Nephron (organoid): ENCODE data around the gene NME3.

Experiments used
- H3K27ac Mint-ChIP-seq, 3 experiments: 2 replicates each; pipeline ENCODE4 v1.8.0; 2020; ENCODE audit warnings: mixed read lengths in 3 of 3, mild to moderate bottlenecking in 2 of 3, moderate library complexity in 1 of 3
- H3K27me3 Mint-ChIP-seq: 2 replicates; pipeline ENCODE4 v1.8.0; 2021; ENCODE audit warnings: low read depth, mild to moderate bottlenecking, moderate library complexity, mixed read lengths
- H3K36me3 Mint-ChIP-seq: 2 replicates; pipeline ENCODE4 v1.8.0; 2020; ENCODE audit warnings: low read depth, mixed read lengths
- H3K4me1 Mint-ChIP-seq: 2 replicates; pipeline ENCODE4 v1.8.0; 2020; ENCODE audit warnings: mixed read lengths
- H3K4me3 Mint-ChIP-seq, 3 experiments: 2 replicates each; pipeline ENCODE4 v1.8.0; 2020; ENCODE audit warnings: mild to moderate bottlenecking in 3 of 3, mixed read lengths in 3 of 3, moderate library complexity in 2 of 3
- H3K9me3 Mint-ChIP-seq: 2 replicates; pipeline ENCODE4 v1.8.0; 2020; ENCODE audit warnings: mixed read lengths
- TF ChIP-seq, protein P1 (sequence below), 3 experiments: fragments of 200-600 bp; sonication (generic); IDR thresholded peaks; one replicate each; pipeline ENCODE4 v1.5.0; 2021; ENCODE audit warnings: antibody characterized with exemption in 3 of 3; ENCODE audit not compliant: unreplicated experiment in 3 of 3

NME3 gene

DNA sequence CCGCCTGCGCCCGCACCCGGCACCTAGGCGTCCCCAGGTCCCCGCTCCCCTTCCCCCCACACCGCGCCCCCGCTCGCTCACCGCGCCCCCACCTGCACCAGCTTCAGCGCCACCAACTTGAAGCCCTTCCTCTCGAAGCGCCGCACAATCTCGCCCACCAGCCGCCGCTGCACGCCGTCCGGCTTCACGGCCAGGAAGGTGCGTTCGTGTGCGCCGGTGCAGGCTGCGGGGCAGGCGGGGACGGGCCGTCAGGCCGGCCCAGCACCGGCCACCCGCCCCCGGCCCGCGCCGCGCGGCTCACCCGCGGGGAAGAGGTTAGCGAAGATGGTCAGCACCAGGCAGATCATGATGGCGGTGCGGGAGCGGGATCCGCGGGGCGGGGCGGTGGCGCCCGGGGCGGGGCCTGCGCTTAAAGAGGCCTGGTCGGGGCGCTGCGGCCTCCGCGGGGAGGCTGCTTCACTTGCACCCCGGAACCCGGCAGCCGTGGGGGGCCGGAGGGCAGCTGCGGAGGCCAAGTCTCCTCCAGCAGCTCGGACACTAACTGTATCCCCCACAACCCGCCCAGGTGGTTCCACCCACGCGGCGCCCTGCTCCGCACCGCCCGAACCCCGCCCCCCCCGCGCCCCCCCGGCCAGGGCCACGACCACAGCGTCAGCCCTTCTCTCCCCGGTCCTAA, at the start of gene NME3:
NME3 (minus strand) TSS at position 356 of the 676 bp plus-strand sequence; CDS start at position 347, 9 bp downstream.
- Mint-ChIP-seq H3K36me3 (peaks cover 3% of the 10 kb centered on the region), H3K27me3 (no peaks in the 10 kb centered on the region), H3K4me3 (peak within 1 kb of the TSS; percentile 96 to 97 (median 97)), H3K27ac (peak within 1 kb of the TSS; percentile 67 to 86 (median 78)), H3K4me1 (peaks cover 8% of the 10 kb centered on the region), H3K9me3 (no peaks in the 10 kb centered on the region)
- TF ChIP-seq, protein P1, sequence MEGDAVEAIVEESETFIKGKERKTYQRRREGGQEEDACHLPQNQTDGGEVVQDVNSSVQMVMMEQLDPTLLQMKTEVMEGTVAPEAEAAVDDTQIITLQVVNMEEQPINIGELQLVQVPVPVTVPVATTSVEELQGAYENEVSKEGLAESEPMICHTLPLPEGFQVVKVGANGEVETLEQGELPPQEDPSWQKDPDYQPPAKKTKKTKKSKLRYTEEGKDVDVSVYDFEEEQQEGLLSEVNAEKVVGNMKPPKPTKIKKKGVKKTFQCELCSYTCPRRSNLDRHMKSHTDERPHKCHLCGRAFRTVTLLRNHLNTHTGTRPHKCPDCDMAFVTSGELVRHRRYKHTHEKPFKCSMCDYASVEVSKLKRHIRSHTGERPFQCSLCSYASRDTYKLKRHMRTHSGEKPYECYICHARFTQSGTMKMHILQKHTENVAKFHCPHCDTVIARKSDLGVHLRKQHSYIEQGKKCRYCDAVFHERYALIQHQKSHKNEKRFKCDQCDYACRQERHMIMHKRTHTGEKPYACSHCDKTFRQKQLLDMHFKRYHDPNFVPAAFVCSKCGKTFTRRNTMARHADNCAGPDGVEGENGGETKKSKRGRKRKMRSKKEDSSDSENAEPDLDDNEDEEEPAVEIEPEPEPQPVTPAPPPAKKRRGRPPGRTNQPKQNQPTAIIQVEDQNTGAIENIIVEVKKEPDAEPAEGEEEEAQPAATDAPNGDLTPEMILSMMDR (IDR thresholded peaks at IDR 0.05; ENCODE audit: unreplicated experiment in 3 of 3) = no peak

DNA sequence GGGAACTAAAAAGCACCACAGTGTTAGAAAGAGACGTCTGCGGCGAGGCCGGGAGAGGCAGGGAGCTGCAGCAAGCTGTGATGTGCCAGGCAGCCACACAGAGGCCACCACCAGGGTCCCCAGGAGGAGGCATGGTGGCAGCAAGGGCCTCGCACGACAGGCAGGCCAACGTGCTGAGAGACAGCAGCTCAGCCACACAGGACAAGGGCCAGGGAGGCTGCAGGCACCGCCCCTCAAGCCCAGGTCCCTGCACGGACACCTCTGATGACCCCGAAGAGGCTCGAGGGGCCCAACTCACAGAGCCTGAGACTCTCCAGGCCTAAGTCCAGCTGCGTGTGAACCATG, 49.6 kb upstream of the NME3 start:
- TF ChIP-seq, protein P1 (IDR thresholded peaks at IDR 0.05; ENCODE audit: unreplicated experiment in 3 of 3) = no peak
- H3K27ac Mint-ChIP-seq = no peak overlapping the region
- H3K9me3 Mint-ChIP-seq = no peaks in the 10 kb centered on the region
- no peak overlapping the region for H3K4me3 Mint-ChIP-seq
- H3K27me3 Mint-ChIP-seq = no peaks in the 10 kb centered on the region
- no peaks in the 10 kb centered on the region for H3K36me3 Mint-ChIP-seq
- peaks cover 5% of the 10 kb centered on the region for H3K4me1 Mint-ChIP-seq

DNA sequence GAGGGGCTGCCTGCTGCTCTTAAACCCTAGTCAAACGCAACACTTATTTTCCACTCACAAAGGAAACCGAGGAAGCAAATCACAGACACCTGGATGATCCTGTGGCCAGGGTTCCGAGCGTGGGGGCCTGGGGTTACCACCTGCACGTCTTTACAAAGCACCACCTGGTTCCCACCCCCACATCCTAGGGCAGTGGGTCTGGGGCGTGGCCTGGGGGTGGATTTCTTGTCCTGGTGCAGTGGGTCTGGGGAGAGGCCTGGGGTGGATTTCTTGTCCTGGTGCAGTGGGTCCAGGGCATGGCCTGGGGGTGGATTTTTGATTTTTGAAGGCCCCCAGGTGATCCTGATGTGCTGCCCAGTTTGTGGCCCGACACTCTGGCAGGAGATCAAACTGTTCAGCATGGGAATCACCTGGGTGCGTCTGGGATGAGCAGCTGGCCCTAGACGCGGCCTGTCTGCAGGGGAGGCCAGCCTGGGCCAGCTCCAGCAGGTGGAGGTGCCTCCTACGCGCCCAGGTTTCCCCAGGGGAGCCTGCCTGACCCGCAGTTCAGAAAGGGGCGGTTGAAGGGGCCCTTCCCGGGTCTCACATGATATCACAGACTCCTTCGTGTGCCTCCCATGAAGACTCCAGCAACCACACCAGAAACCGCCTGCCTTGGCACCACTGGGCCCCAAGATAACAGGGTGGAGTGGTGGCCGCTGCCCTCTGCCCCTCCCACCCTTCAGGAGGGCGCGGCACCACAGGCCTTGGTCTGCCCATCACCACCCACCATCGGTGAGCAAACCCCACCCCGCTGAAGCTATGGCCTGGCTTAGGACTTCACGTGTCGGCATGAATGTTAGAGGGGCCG, 49.0 kb upstream of the NME3 start:
- TF ChIP-seq, protein P1 (IDR thresholded peaks at IDR 0.05; ENCODE audit: unreplicated experiment in 3 of 3) = no peak
- peaks cover 3% of the 10 kb centered on the region for H3K36me3 Mint-ChIP-seq

DNA sequence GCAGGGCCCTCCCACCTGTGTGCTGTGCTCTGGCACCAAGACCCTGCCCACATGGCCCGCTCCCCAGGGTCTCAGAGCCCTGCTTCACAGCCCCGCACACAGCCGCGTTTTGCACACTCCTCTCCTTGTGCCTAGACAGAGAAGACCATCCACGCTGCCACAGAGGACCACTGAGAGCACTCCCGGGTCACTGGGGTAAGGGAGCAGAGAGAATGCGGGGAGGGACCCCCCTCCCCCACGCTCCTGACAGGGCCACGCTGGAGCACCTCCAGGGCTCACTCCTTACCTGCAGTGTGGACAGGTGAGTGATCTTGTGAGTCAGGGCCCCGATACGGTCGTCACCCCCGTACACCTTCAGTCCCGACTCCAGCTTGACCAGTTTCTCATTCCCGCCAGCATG, 48.3 kb upstream of the NME3 start:
- Mint-ChIP-seq H3K36me3 (peaks cover 7% of the 10 kb centered on the region), H3K27ac (no peak overlapping the region), H3K4me1 (peaks cover 3% of the 10 kb centered on the region), H3K9me3 (no peaks in the 10 kb centered on the region), H3K4me3 (no peak overlapping the region), H3K27me3 (no peaks in the 10 kb centered on the region)
- TF ChIP-seq, protein P1 (IDR thresholded peaks at IDR 0.05; ENCODE audit: unreplicated experiment in 3 of 3) = no peak

More for the DNA sequence above, 49.0 kb upstream of the NME3 start:
- peaks cover 5% of the 10 kb centered on the region for H3K4me1 Mint-ChIP-seq
- no peaks in the 10 kb centered on the region for H3K9me3 Mint-ChIP-seq
- H3K4me3 Mint-ChIP-seq = no peak overlapping the region
- no peak overlapping the region for H3K27ac Mint-ChIP-seq
- H3K27me3 Mint-ChIP-seq = no peaks in the 10 kb centered on the region

DNA sequence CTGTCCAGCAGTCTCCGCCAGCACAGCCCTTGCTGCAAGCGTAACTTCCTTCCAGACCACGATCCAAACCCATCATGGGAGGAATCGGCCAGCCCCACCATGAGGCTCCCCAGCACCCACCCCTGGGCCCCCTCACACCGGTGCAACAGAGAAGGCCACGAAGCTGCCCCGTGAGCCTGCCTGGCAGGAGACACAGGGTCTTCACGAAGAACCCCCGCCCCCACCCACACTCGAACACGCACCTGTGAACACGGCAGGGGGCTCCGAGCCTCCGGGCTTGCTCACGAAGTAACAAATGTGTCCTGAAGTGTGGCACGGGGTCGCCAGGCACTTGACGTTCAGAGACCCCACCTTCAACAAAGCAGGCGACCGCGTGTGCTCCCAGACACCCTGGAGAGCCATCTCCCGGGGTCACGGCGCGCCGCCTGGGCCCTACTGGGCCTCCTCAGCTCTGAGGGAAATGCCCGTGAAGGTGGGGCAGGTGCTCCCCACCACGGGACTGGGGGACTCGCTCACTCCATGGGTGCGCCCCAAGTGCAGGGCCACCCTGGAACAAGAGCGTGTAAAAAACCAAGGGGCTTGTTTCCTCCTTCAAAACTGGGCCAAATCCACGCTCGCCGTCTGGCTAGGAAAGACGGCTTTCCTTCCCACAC, 47.7 kb upstream of the NME3 start:
- TF ChIP-seq, protein P1 (IDR thresholded peaks at IDR 0.05; ENCODE audit: unreplicated experiment in 3 of 3) = no peak
- no peak overlapping the region for H3K27ac Mint-ChIP-seq
- no peaks in the 10 kb centered on the region for H3K4me1 Mint-ChIP-seq
- H3K4me3 Mint-ChIP-seq = no peak overlapping the region
- H3K9me3 Mint-ChIP-seq = no peaks in the 10 kb centered on the region
- H3K27me3 Mint-ChIP-seq = no peaks in the 10 kb centered on the region
- H3K36me3 Mint-ChIP-seq = peaks cover 7% of the 10 kb centered on the region
